CD4-positive, alpha-beta T cell treated with Interferon gamma for 1 hour (primary cell): Measurements from ENCODE around the gene SFRP5.
A peak's percentile ranks its signal among the peaks of the same experiment; 100 is the strongest.

Experiments used
- DNase-seq: peaks from one replicate; pipeline ENCODE4 v3.0.0-alpha.2; 2020

The SFRP5 gene

DNA sequence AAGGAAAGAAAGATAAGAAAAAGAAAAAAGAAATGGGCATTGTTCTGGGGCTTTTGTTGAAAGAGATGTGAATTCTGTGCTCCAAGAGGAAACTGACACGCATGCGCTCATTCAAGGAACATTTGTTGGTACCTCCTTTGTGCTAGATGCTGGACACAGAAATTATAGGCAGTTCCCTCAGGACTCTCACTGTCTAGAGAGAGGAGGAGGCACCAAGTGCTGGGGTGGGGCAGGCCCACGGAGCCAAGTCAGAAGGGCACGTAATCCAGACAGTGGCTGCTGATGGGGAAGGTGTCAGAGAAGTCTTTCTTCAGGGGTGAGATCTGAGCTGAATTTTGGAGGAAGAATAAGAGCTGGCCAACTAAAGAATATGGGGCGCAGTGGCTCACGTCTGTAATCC, 37.8 kb downstream of the SFRP5 start:
- DNase-seq: no peak

GRCh38 chr10:97733256-97733655, 38.5 kb downstream of the SFRP5 start:
- DNase-seq: no peak

- DNase-seq: no peak
Observed at GRCh38 chr10:97732052-97732359, 39.8 kb downstream of the SFRP5 start.

- peak; percentile 36 for DNase-seq
Observed at GRCh38 chr10:97731346-97732051, 40.3 kb downstream of the SFRP5 start.

DNA sequence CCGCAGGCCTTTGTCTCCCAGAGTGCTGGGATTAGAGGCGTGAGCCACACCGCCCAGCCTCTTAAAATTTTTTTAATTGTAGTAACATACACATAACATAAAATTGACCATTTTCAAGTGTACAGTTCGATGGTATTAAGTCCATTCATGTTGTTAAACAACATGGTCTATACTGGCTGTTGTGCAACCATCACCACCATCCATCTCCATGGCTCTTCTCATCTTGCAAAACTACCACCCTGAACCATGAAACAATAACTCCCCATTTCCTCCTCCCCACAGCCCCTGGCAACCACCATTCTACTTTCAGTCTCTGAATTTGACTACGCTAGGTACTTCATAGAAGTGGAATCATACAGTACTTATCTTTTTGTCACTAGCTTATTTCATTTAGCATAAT, 42.8 kb downstream of the SFRP5 start:
- no peak for DNase-seq

DNA sequence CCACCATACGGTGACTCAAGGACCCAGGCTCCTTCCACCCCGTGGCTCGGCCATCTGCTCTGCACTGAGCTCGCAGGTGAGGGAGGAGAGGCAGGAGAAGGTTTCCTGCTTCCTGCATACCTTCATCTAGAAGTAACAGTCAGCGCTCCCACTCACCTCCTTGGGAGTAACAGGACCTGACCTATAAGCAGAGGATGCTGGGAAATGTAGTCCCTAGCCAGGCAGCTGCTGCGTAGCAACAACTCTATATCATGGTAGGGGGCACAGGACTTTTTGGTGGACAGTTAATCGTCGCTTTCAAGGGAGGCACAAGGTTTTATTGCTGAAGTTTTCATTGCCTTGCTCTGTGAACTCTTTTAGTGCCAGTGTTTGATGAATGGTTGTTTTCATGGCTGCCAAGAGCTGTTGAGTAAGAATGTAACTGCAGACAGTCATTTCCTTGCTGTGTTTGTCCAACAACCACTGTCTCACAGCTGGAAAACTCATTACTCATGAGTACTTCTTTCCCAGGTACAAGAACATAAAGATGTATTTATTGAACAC, 45.1 kb downstream of the SFRP5 start:
- DNase-seq: no peak

- DNase-seq: peak; percentile 6
Observed at GRCh38 chr10:97724341-97724941, 47.4 kb downstream of the SFRP5 start.

GRCh38 chr10:97723001-97723400, 48.8 kb downstream of the SFRP5 start:
- DNase-seq: no peak

DNA sequence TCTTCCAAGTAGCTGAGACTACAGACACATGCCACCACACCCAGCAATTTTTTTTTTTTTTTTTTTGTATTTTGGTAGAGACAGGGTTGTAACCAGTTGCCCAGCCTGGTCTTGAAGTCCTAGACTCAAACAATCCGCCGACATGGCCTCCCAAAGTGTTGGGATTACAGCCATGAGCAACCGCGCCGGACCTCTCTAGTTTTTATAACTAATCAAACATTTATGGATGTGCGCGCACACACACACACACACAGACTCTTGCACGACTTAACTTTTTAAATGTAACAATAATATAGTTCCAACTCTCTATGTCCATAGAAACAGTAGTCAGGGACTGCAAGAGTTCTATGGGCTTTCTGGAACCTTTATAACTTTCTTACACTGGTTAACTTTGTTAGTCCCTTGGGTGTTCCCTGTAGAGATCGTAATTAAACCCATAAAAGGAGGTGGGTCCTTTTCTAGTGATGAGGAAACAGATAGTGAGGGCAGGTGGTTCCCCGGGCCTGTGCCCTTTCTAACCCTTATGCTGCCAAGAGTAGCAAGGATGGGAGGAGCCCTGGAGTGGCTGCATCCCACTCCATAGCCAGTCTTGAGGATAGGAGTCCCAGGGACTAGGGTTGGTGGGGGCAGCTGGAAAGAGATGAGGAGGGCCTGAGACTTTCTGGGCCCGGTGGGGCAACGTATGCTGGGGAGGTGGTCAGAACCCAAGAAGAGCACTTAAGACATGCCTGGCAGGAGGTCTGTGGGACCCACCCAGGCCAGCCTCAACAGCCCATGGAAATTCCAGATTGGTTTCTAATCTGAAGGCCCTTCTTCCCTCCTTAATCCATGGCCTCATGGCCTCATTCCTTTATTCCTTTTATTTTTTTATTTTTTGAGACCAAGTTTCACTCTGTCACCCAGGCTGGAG, 49.7 kb downstream of the SFRP5 start:
- no peak for DNase-seq

DNA sequence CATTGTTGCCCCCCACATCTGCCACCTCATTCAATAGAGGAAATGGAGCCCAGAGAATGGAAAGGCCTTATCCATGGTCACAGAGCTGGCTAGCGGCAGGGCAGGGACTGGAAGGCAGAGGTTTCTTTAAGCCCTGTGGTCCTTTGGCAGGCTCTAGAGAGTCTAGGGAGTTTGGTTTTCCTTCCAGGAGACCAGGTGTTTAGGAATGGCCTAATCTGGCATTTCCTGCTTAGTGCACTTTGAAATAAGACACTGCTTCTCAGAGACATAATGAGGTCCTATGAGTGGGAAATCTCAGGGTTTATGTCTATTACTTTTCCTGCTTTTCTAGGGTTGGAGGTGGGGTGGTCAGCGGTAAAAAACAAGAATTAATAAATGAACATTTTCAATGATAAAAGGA, 52.2 kb downstream of the SFRP5 start:
- no peak for DNase-seq

GRCh38 chr10:97718659-97719142, 53.1 kb downstream of the SFRP5 start:
- DNase-seq: no peak

DNA sequence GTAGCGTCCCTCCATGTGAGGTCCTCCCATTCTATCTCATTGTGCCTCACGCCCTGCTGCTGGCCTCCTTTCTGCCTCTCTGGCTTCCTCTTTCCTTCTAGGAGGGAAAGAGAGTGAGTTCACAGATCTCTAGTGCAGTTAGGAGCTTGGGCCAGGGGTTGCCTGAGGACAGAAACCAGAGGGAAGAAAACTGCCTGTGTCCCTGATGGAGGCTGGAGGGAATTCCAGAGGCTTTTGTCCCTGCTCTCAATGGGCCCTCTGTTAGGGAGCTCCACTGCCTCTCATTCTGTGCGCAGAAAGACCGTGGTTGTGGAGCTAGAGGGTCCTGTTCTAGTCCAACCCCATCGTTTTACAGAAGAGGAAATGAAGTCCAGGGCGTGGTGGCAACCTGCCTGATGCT, 53.6 kb downstream of the SFRP5 start:
- DNase-seq: no peak

GRCh38 chr10:97717627-97718026, 54.2 kb downstream of the SFRP5 start:
- DNase-seq: no peak
